ENCODE results near the gene DPH6. TPM values are rescaled to one million over a fixed set of nuclear protein-coding genes. Genes with fewer than 3 reads are reported as not detected.

Gene DPH6
- total RNA-seq, 1 donor from 2014 or later, result 14.2 TPM

DNA sequence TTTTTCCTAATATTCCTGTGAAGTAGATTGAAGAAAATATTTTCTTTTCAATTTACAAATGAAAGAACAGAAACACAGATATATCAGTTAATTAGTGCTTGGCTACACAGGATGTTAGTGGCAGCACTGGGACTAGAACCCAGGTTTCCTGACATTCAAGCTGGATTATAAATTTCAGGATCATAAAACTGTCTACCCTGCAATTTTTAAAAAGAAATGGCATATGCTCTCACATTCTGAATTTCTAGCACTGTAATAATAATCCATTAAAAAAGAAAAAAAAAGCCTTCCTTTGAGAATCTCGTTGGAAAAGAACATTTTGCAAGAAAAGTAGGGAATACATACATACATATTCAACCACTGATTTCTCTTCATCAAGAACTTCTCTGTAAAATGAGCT, 9.3 kb upstream of the DPH6 start:
- Mint-ChIP-seq H3K4me1 (ENCODE audit: low read depth, unreplicated experiment) (no peaks in the 10 kb centered on the region), H3K36me3 (ENCODE audit: unreplicated experiment) (no peaks in the 10 kb centered on the region), H3K4me3 (ENCODE audit: unreplicated experiment) (no peak overlapping the region), H3K27me3 (ENCODE audit: unreplicated experiment) (no peaks in the 10 kb centered on the region), H3K9me3 (ENCODE audit: unreplicated experiment) (no peaks in the 10 kb centered on the region), H3K27ac (ENCODE audit: unreplicated experiment) (no peak overlapping the region)
- TF ChIP-seq, protein P1, sequence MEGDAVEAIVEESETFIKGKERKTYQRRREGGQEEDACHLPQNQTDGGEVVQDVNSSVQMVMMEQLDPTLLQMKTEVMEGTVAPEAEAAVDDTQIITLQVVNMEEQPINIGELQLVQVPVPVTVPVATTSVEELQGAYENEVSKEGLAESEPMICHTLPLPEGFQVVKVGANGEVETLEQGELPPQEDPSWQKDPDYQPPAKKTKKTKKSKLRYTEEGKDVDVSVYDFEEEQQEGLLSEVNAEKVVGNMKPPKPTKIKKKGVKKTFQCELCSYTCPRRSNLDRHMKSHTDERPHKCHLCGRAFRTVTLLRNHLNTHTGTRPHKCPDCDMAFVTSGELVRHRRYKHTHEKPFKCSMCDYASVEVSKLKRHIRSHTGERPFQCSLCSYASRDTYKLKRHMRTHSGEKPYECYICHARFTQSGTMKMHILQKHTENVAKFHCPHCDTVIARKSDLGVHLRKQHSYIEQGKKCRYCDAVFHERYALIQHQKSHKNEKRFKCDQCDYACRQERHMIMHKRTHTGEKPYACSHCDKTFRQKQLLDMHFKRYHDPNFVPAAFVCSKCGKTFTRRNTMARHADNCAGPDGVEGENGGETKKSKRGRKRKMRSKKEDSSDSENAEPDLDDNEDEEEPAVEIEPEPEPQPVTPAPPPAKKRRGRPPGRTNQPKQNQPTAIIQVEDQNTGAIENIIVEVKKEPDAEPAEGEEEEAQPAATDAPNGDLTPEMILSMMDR (IDR thresholded peaks at IDR 0.05; ENCODE audit: partially characterized antibody, unreplicated experiment), result no peak
- DNase-seq, result no peak

DNA sequence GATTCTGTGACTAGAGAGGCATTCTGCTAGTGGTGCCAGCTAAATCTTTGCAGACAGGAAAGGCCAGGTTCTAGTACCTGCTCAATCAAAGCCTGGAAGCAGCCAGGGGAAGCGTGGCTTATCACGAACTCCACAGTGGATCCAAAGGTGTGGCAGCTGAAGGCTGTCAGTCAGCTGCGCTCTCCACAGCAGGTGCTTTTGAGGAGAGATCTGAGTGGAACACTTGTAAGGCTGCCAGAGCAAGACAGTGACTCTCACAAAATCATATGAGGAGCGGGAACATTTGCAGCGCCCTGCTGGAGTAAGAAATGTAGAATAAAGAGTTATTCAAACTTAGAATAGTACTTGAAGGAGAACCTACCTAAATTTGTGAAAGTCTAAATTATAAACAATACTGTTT, 5.0 kb upstream of the DPH6 start:
- DNase-seq, result no peak
- Mint-ChIP-seq H3K9me3 (ENCODE audit: unreplicated experiment) (no peaks in the 10 kb centered on the region), H3K27ac (ENCODE audit: unreplicated experiment) (no peak overlapping the region), H3K36me3 (ENCODE audit: unreplicated experiment) (no peaks in the 10 kb centered on the region), H3K4me1 (ENCODE audit: low read depth, unreplicated experiment) (peaks cover 8% of the 10 kb centered on the region), H3K27me3 (ENCODE audit: unreplicated experiment) (no peaks in the 10 kb centered on the region), H3K4me3 (ENCODE audit: unreplicated experiment) (no peak overlapping the region)
- TF ChIP-seq, protein P1 (IDR thresholded peaks at IDR 0.05; ENCODE audit: partially characterized antibody, unreplicated experiment), result no peak

DNA sequence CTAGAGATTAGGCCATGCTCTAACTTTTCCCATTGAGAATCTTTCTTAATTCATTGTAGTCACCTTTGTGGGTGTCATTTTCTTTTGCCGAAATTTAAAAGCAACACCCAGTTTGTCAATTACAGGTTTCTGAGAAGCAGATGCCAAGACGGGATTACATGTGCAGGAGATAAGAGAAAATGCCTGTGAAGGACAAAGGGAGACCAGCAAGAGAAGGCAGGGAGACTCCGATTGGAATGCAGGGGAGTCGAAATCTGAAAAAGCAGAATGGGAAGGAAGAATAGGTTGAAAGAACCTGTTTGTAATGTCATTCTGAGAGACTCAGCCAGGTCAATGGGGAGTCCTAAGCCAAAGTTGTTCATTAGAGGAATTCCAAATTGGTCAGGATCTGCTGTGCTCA, 3.6 kb upstream of the DPH6 start:
- H3K9me3 Mint-ChIP-seq (ENCODE audit: unreplicated experiment), result peaks cover 10% of the 10 kb centered on the region
- DNase-seq, result no peak
- H3K4me3 Mint-ChIP-seq (ENCODE audit: unreplicated experiment), result no peak overlapping the region
- TF ChIP-seq, protein P1 (IDR thresholded peaks at IDR 0.05; ENCODE audit: partially characterized antibody, unreplicated experiment), result no peak
- H3K27me3 Mint-ChIP-seq (ENCODE audit: unreplicated experiment), result no peaks in the 10 kb centered on the region
- peaks cover 12% of the 10 kb centered on the region for H3K4me1 Mint-ChIP-seq (ENCODE audit: low read depth, unreplicated experiment)
- no peaks in the 10 kb centered on the region for H3K36me3 Mint-ChIP-seq (ENCODE audit: unreplicated experiment)
- no peak overlapping the region for H3K27ac Mint-ChIP-seq (ENCODE audit: unreplicated experiment)

DNA sequence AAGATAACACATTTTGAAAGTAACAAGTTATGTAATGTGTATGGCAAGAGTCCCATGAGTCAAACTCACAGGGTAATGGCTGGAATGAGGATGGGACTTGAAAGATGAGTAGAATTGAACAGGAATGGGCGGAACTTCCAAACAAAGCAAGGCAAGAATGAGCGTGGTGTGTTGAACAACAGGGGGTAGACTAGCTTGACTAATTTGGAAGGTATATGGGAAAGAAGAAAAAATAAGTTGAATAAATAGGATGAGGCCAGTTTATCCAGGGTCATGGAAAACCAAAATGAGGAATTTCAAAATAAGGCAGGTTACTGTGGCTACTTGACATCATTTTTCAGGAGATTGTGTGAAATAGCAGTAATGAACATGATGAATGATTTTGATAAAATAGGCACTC, 2.5 kb upstream of the DPH6 start:
- Mint-ChIP-seq H3K36me3 (ENCODE audit: unreplicated experiment) (no peaks in the 10 kb centered on the region), H3K27ac (ENCODE audit: unreplicated experiment) (no peak overlapping the region), H3K4me1 (ENCODE audit: low read depth, unreplicated experiment) (peaks cover 12% of the 10 kb centered on the region), H3K27me3 (ENCODE audit: unreplicated experiment) (no peaks in the 10 kb centered on the region), H3K9me3 (ENCODE audit: unreplicated experiment) (peaks cover 10% of the 10 kb centered on the region), H3K4me3 (ENCODE audit: unreplicated experiment) (peak overlapping the region; percentile 27)
- TF ChIP-seq, protein P1 (IDR thresholded peaks at IDR 0.05; ENCODE audit: partially characterized antibody, unreplicated experiment), result no peak
- DNase-seq, result no peak

DNA sequence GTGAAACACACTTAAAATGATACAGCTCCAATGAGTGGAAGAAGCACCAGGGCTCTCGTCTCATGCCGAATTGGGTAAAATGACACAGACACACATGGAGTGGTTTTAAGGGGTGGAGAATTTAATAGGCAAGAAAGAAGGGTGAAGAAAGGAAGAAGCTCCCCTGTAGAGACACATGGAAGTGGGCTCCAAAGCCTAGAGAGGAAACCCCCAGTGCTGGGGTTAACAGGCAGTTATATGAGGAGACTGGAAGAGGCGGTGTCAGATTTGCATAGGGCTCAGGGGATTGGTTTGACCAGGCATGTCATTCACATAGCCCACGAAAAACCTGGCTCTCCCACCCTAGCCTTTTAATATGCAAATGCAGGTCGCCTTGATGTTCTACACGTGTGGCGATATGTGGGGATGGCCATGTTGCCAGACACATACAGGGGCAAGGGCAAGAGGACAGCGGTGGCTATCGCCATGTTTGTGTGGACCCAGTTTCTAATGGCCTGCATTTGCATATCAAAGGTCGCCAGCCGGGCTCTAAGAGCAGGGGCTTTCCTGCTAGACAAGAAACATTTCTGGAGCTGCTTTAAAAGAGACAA, 1.9 kb upstream of the DPH6 start:
- no peak for DNase-seq
- H3K27ac Mint-ChIP-seq (ENCODE audit: unreplicated experiment), result no peak overlapping the region
- H3K4me3 Mint-ChIP-seq (ENCODE audit: unreplicated experiment), result peak overlapping the region; percentile 80
- no peaks in the 10 kb centered on the region for H3K36me3 Mint-ChIP-seq (ENCODE audit: unreplicated experiment)
- H3K27me3 Mint-ChIP-seq (ENCODE audit: unreplicated experiment), result no peaks in the 10 kb centered on the region
- H3K4me1 Mint-ChIP-seq (ENCODE audit: low read depth, unreplicated experiment), result peaks cover 12% of the 10 kb centered on the region
- peaks cover 10% of the 10 kb centered on the region for H3K9me3 Mint-ChIP-seq (ENCODE audit: unreplicated experiment)
- TF ChIP-seq, protein P1 (IDR thresholded peaks at IDR 0.05; ENCODE audit: partially characterized antibody, unreplicated experiment), result no peak
